Erythroblast (primary cell): ENCODE measurements around the gene GATA3.

ENCODE experiments used
- DNase-seq, 2 experiments: peaks; one replicate each; lab custom pipeline; 2025; lab: John Stamatoyannopoulos, UW
- GATA1 ChIP-seq: IDR thresholded peaks from 2 replicates; pipeline ENCODE4 v1.6.1; 2011; ENCODE audit warnings: low read depth, mild to moderate bottlenecking, control low read depth, low read length, moderate library complexity
- POLR2A ChIP-seq: IDR thresholded peaks from 2 replicates; pipeline ENCODE4 v1.6.1; 2011; ENCODE audit warnings: mild to moderate bottlenecking, low read length

Gene GATA3

GRCh38 chr10:8073691-8074416 lies 19.4 kb downstream of the GATA3 start:
- no peak for TF ChIP-seq POLR2A
- no peak for DNase-seq

GRCh38 chr10:8074881-8075280 lies 20.4 kb downstream of the GATA3 start:
- DNase-seq = no peak
- TF ChIP-seq GATA1 = no peak

GRCh38 chr10:8075282-8076260 lies 21.1 kb downstream of the GATA3 start:
- TF ChIP-seq GATA1 (no peak), POLR2A (no peak)
- DNase-seq = no peak

- DNase-seq = no peak
- TF ChIP-seq POLR2A (no peak), GATA1 (no peak)
Measured at GRCh38 chr10:8076933-8077332, 22.4 kb downstream of the GATA3 start.

GRCh38 chr10:8078027-8078426 lies 23.5 kb downstream of the GATA3 start:
- no peak for DNase-seq
- no peak for TF ChIP-seq GATA1

- DNase-seq = no peak
- TF ChIP-seq GATA1 (no peak), POLR2A (no peak)
Measured at GRCh38 chr10:8079126-8079525, 24.6 kb downstream of the GATA3 start.

- no peak for DNase-seq
- TF ChIP-seq GATA1 (no peak), POLR2A (no peak)
Measured at GRCh38 chr10:8084799-8085198, 30.3 kb downstream of the GATA3 start.

- TF ChIP-seq GATA1 (no peak), POLR2A (no peak)
- no peak for DNase-seq
Measured at GRCh38 chr10:8085251-8085650, 30.8 kb downstream of the GATA3 start.

GRCh38 chr10:8086315-8086714 lies 31.8 kb downstream of the GATA3 start:
- DNase-seq = no peak
- TF ChIP-seq POLR2A = no peak
- TF ChIP-seq GATA1 = no peak

- DNase-seq = no peak
- no peak for TF ChIP-seq POLR2A
- no peak for TF ChIP-seq GATA1
Measured at GRCh38 chr10:8088504-8088903, 34.0 kb downstream of the GATA3 start.

- TF ChIP-seq GATA1 = no peak
- no peak for DNase-seq
Measured at GRCh38 chr10:8092428-8092827, 37.9 kb downstream of the GATA3 start.

- DNase-seq = no peak
Measured at GRCh38 chr10:8095959-8096358, 41.5 kb downstream of the GATA3 start.

GRCh38 chr10:8096931-8097330 lies 42.4 kb downstream of the GATA3 start:
- TF ChIP-seq POLR2A (no peak), GATA1 (no peak)
- no peak for DNase-seq

More at GRCh38 chr10:8095959-8096358, 41.5 kb downstream of the GATA3 start:
- TF ChIP-seq POLR2A (no peak), GATA1 (no peak)

- TF ChIP-seq GATA1 (no peak), POLR2A (no peak)
- no peak for DNase-seq
Measured at GRCh38 chr10:8100366-8100765, 45.9 kb downstream of the GATA3 start.
